NK-92 (cell line): ENCODE measurements around the gene TMEFF2.

Experiments
- DNase-seq: peaks from one replicate; lab custom pipeline; 2025; ENCODE audit not compliant: unreplicated experiment; lab: John Stamatoyannopoulos, UW

The TMEFF2 gene

GRCh38 chr2:192194866-192195547, at the start of gene TMEFF2:
TSS of gene TMEFF2 (minus strand) at chr2:192194933. CDS start at chr2:192194524, 409 bp downstream.
- DNase-seq = no peak

GRCh38 chr2:192243488-192243887, 48.8 kb upstream of the TMEFF2 start:
- DNase-seq = no peak

- no peak for DNase-seq
Observed at GRCh38 chr2:192236136-192236535, 41.4 kb upstream of the TMEFF2 start.

- no peak for DNase-seq
Observed at GRCh38 chr2:192230889-192231453, 36.2 kb upstream of the TMEFF2 start.

- no peak for DNase-seq
Observed at GRCh38 chr2:192228685-192229084, 34.0 kb upstream of the TMEFF2 start.

- DNase-seq = no peak
Observed at GRCh38 chr2:192218970-192219369, 24.2 kb upstream of the TMEFF2 start.

GRCh38 chr2:192218377-192218776, 23.6 kb upstream of the TMEFF2 start:
- DNase-seq = no peak

- no peak for DNase-seq
Observed at GRCh38 chr2:192216336-192216735, 21.6 kb upstream of the TMEFF2 start.

- no peak for DNase-seq
Observed at GRCh38 chr2:192215096-192215877, 20.6 kb upstream of the TMEFF2 start.

- no peak for DNase-seq
Observed at GRCh38 chr2:192208848-192209247, 14.1 kb upstream of the TMEFF2 start.

- no peak for DNase-seq
Observed at GRCh38 chr2:192206399-192206798, 11.7 kb upstream of the TMEFF2 start.

- DNase-seq = no peak
Observed at GRCh38 chr2:192203876-192204275, 9.1 kb upstream of the TMEFF2 start.

GRCh38 chr2:192202373-192202772, 7.6 kb upstream of the TMEFF2 start:
- no peak for DNase-seq

- no peak for DNase-seq
Observed at GRCh38 chr2:192201116-192201515, 6.4 kb upstream of the TMEFF2 start.

GRCh38 chr2:192197357-192197756, 2.6 kb upstream of the TMEFF2 start:
- no peak for DNase-seq

- DNase-seq = no peak
Observed at GRCh38 chr2:192196421-192197194, 1.9 kb upstream of the TMEFF2 start.

GRCh38 chr2:192195548-192196418, 1.1 kb upstream of the TMEFF2 start:
- DNase-seq = no peak

- no peak for DNase-seq
Observed at GRCh38 chr2:192194265-192194865, 368 bp downstream of the TMEFF2 start.

- DNase-seq = no peak
Observed at GRCh38 chr2:192190474-192190873, 4.3 kb downstream of the TMEFF2 start.

GRCh38 chr2:192186806-192187205, 7.9 kb downstream of the TMEFF2 start:
- no peak for DNase-seq
